T-helper 2 cell treated with Interferon-gamma antibody and Interleukin-4, amounts not matched to agents 5 μg/mL and 100 μg/mL, for 36 hours (primary cell): ENCODE measurements around the gene KAZN.

Experiments
- DNase-seq: peaks from one replicate; pipeline ENCODE4 v3.0.0; 2021; ENCODE audit warnings: low spot score
- H3K27ac Mint-ChIP-seq: one replicate; pipeline ENCODE4 v1.8.0; 2021; ENCODE audit warnings: mild to moderate bottlenecking, mixed read lengths
- H3K27me3 Mint-ChIP-seq: one replicate; pipeline ENCODE4 v1.8.0; 2021; ENCODE audit warnings: low read depth, mixed read lengths
- H3K36me3 Mint-ChIP-seq: one replicate; pipeline ENCODE4 v1.8.0; 2021; ENCODE audit warnings: low read depth, mixed read lengths
- H3K4me1 Mint-ChIP-seq: one replicate; pipeline ENCODE4 v1.8.0; 2021; ENCODE audit warnings: low read depth, mixed read lengths
- H3K4me3 Mint-ChIP-seq: one replicate; pipeline ENCODE4 v1.8.0; 2022; ENCODE audit warnings: mild to moderate bottlenecking, moderate library complexity, mixed read lengths
- H3K9me3 Mint-ChIP-seq: one replicate; pipeline ENCODE4 v1.8.0; 2021; ENCODE audit warnings: mixed read lengths

Gene KAZN

DNA sequence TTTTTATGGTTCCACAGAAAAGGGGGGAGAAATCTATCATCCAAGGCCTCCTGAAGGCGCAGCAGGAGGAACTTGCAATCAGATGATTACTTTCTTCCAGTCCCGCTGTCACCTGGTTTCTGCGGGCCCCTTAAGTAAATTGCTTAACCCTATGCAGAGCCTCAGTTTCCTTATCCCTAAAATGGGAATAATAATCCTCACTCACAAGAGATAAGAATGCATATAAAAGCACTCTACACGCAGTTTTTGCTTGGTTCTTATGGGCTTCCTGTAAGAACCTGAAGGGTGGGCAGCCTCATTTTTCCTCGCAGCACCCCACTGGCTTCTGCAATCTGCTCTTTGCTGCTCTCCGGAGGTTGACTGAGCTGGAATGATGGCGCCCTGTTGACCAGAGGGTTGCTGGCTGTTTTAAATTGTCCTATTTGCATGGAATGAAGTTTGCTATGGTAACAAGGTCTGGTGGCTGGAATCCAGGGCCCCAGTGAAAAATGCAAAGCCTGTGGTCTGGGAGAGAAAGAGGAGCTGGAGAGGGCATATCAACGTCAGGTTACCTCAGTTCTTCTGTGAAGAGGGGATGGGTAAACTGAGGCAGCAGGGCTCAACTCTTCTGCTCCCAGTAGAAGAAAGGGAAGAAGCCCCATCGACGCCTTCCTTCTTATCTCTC, 1.0 kb upstream of the KAZN start:
- Mint-ChIP-seq H3K36me3 (no peaks in the 10 kb centered on the region), H3K27ac (no peak overlapping the region), H3K4me3 (no peak overlapping the region), H3K27me3 (peaks cover 48% of the 10 kb centered on the region), H3K4me1 (no peaks in the 10 kb centered on the region), H3K9me3 (no peaks in the 10 kb centered on the region)
- DNase-seq: no peak

DNA sequence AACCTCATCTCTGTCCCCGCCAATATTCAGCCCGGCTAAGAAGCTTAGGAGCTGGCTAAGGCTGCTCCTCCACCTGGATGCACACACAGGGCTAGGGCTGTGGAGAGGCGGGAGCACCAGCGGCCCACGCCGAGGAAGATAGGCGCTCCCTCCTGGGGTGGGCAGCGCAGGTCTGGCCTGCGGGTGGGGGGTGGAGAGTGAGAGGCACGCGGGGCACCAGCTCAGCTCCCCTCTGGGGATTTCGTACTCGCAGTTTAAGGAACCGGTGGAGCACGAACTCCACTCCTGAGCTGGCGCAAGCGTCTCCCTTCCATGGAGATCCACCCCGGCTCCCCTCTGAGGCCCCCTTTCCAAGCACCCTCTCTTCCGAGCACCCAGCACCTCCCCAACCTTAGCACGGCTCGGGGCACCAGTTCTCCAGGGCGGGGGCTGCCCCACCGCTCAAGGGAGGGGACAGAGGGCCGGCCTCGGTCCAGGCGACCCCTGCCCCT, 433 bp upstream of the KAZN start:
- Mint-ChIP-seq H3K4me1 (no peaks in the 10 kb centered on the region), H3K4me3 (no peak overlapping the region), H3K27me3 (peaks cover 48% of the 10 kb centered on the region), H3K27ac (no peak overlapping the region), H3K9me3 (no peaks in the 10 kb centered on the region), H3K36me3 (no peaks in the 10 kb centered on the region)
- no peak for DNase-seq

DNA sequence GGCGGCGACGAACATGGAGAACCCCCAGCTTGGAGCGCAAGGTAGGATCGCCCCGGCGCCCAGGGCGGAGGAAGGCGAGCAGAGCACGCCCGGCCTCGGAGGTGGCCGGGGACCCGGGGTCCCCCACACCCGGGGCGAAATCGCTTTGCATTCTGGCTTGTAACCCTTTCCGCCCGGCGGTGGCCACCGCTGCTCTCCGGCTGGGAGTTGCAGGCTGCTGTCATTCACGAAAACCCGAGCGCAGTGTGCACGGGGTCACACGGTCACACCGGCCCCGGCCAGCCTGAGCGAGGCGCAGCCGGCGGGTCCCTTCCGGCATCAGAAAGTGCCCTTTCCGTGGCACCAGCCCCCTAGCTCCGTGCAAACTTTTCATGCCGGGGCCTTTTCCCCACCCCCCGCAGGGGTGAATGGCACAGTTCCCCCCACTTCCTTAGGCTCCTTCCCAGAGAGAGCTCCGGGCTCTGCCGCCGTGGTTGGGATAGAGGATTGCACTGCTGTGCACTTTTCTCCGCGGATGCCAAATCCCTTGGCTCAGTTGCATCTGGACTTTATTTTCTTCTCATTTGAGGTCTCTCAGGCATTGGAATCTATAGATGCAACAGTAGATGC, 802 bp downstream of the KAZN start:
- Mint-ChIP-seq H3K9me3 (no peaks in the 10 kb centered on the region), H3K27me3 (peaks cover 48% of the 10 kb centered on the region), H3K27ac (no peak overlapping the region), H3K36me3 (no peaks in the 10 kb centered on the region), H3K4me1 (no peaks in the 10 kb centered on the region), H3K4me3 (no peak overlapping the region)
- no peak for DNase-seq

DNA sequence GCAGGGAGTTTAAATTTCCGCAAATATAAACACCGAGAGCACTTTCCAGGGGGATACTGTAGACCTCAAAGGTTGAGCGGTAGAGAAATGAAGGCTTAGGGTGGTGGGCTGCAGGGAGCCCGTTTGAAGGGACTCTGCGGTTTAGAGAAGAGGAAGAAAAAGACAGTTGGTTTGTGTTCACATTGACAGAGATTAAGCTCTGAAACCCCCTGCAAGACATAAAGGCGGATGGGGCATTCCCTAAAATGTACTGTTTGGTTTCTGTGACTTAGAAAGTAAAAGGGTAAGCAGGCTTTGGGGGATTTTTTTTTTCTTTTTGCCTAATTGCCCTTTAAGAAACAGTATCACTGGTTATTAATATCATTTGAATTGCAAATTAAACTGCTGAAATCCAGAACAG, 1.3 kb downstream of the KAZN start:
- no peak overlapping the region for H3K4me3 Mint-ChIP-seq
- peaks cover 48% of the 10 kb centered on the region for H3K27me3 Mint-ChIP-seq
- H3K4me1 Mint-ChIP-seq: no peaks in the 10 kb centered on the region
- no peaks in the 10 kb centered on the region for H3K36me3 Mint-ChIP-seq
- H3K27ac Mint-ChIP-seq: no peak overlapping the region
- no peak for DNase-seq
- H3K9me3 Mint-ChIP-seq: no peaks in the 10 kb centered on the region

DNA sequence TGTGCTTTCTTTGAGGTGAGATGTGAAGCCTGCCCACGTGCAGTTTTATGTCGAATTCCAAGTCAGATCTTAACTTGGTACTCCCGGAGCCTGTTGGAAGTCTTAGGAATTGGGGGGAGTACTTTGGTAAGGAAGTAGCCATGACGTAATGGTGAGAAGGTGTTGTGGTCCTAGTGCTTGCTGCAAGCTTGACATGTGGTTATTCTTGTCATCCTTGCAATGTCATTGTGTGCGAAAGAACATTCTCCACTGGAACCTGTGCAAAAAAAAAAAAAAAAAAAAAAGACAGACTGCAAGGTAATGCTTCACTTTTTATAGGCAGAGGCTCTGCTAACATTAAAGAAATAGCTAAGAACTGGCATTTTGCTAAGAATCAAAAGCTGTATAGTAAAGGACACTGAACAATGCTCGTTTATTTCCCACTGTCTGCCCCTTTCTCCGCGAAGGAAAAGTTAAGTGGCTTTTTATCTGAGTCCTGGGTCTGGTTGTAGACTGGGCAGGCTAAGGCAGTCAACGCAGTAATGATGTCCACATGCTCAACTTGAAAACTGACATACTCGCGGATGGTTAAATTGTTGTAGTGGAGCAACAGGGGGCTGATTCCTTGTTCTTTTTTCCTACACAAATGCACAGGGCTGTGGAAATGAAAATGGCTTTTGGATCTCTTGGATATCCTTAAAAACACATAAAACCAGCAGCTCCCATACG, 2.1 kb downstream of the KAZN start:
- H3K27ac Mint-ChIP-seq: no peak overlapping the region
- no peak for DNase-seq
- no peaks in the 10 kb centered on the region for H3K36me3 Mint-ChIP-seq
- peaks cover 48% of the 10 kb centered on the region for H3K27me3 Mint-ChIP-seq
- H3K4me1 Mint-ChIP-seq: no peaks in the 10 kb centered on the region
- H3K4me3 Mint-ChIP-seq: no peak overlapping the region
- H3K9me3 Mint-ChIP-seq: no peaks in the 10 kb centered on the region

DNA sequence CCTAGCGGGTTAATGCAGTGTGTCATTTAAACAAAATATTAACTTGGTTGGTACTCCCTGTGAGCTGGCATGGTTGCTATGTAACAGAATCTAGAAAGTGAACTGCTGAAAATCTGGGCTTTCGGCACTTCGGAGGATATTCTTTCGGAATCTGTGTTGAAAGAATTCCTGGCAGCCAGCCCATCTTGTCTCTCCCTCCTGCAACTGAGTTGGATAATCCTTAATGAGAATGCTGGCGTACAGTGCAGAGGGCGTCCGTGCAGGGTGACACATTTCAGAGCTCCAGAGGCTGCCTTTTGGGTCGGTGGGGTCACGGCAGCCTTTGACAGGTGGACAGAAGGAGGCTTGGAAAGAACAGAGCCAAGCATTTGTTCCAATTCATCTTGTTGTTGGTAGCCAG, 3.7 kb downstream of the KAZN start:
- no peaks in the 10 kb centered on the region for H3K9me3 Mint-ChIP-seq
- no peak overlapping the region for H3K4me3 Mint-ChIP-seq
- no peaks in the 10 kb centered on the region for H3K4me1 Mint-ChIP-seq
- no peaks in the 10 kb centered on the region for H3K36me3 Mint-ChIP-seq
- H3K27me3 Mint-ChIP-seq: peaks cover 38% of the 10 kb centered on the region
- no peak overlapping the region for H3K27ac Mint-ChIP-seq
- no peak for DNase-seq

DNA sequence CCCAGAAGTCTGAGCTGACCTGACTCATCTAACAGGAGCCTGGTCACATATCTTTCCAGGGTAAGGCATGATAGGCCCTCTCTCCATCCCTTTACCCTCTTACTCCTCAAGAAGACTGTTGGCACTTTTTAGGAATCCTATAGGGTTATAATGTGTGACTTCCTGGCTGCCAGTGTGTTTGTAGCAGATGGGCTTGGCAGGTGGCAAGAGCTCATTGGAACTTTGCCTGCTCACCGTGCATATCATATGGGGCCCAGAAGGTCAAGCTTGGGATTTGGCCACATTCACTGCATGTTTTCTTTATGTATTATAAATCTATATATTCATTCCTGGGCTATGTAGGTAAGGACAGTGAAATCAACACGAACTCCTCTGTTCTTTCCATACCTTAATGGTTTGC, 5.2 kb downstream of the KAZN start:
- H3K9me3 Mint-ChIP-seq: no peaks in the 10 kb centered on the region
- H3K27me3 Mint-ChIP-seq: peaks cover 29% of the 10 kb centered on the region
- H3K4me1 Mint-ChIP-seq: no peaks in the 10 kb centered on the region
- H3K4me3 Mint-ChIP-seq: no peak overlapping the region
- H3K27ac Mint-ChIP-seq: no peak overlapping the region
- H3K36me3 Mint-ChIP-seq: no peaks in the 10 kb centered on the region
- no peak for DNase-seq

DNA sequence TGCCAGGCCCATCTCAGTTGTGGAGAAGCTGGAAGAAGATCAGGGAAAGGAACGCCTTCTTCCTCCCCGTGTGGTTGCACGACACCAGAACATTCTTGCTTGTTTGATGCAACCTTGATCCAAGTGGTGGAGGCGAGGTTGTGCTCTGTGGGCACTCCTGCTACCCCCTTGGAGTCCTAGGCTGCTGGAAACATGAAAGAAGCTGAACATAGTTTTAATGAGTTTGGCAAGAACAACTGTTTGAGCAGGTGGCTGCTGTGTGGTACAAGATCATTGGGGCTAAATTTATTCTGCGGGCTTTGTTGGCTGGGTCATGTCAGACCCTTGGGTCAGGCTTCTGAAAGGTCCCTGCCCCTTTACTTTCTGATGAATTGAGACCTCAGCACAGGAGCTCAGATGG, 5.9 kb downstream of the KAZN start:
- no peaks in the 10 kb centered on the region for H3K36me3 Mint-ChIP-seq
- H3K9me3 Mint-ChIP-seq: no peaks in the 10 kb centered on the region
- H3K4me3 Mint-ChIP-seq: no peak overlapping the region
- H3K27me3 Mint-ChIP-seq: peaks cover 26% of the 10 kb centered on the region
- no peaks in the 10 kb centered on the region for H3K4me1 Mint-ChIP-seq
- H3K27ac Mint-ChIP-seq: no peak overlapping the region
- no peak for DNase-seq

DNA sequence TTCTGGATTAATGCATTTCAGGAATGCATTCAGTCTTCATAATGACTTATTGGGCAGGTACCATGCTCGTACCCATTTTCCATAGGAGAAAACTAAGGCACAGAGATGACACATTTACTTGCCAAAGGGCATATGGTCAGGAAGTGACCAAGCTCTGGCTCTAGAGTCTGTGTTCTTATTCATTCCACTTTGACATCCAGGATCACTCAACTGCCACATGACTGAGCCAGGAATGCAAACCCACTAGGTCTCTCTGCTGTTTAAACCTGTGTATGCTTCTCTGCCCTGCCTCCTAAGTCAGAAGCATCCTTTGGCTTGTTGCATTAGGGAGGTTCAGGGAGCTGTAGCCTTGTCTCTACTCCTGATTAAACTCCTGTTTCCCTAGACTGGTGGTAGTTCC, 7.5 kb downstream of the KAZN start:
- no peak overlapping the region for H3K4me3 Mint-ChIP-seq
- H3K27ac Mint-ChIP-seq: no peak overlapping the region
- no peaks in the 10 kb centered on the region for H3K9me3 Mint-ChIP-seq
- no peak for DNase-seq
- H3K36me3 Mint-ChIP-seq: no peaks in the 10 kb centered on the region
- peaks cover 12% of the 10 kb centered on the region for H3K27me3 Mint-ChIP-seq
- H3K4me1 Mint-ChIP-seq: no peaks in the 10 kb centered on the region

DNA sequence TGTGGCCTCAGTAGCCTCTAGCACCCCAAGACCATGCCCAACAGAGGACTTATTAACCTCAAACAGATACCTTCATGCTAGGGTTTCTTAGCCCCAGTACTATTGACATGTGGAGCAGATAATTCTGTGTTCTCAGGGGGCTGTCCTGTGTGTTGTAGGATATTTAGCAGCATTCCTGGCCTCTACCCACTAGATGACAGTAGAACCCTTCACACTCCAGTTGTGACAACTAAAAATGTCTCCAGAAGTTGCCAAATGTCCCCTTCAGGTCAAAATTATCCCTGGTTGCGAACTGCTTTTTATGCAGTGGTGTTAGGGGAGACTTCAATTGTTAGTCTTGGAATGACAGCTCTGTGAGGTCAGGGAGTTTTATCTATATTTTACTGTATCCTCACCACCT, 8.1 kb downstream of the KAZN start:
- H3K27ac Mint-ChIP-seq: no peak overlapping the region
- no peaks in the 10 kb centered on the region for H3K4me1 Mint-ChIP-seq
- no peak overlapping the region for H3K4me3 Mint-ChIP-seq
- DNase-seq: no peak
- H3K36me3 Mint-ChIP-seq: no peaks in the 10 kb centered on the region
- no peaks in the 10 kb centered on the region for H3K9me3 Mint-ChIP-seq
- H3K27me3 Mint-ChIP-seq: peaks cover 5% of the 10 kb centered on the region

DNA sequence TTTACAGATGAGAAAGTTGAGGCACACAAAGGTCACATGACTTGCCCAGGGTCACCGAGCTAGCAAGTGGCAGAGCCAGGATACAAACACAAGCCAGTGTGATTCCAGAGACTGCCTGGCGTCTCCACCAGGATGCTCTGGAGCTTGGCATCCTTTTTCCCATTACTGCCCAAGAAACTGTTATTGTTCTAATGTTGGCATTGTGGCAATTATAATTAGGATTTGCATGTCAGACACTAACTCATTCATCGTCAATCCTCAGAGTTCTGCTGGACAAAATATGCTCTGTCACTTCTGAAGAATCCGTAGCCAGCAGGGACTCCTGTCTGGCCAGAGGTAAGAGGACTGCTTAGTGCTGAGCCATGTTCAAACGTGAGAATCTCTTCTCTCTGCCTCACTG, 8.8 kb downstream of the KAZN start:
- no peak overlapping the region for H3K27ac Mint-ChIP-seq
- H3K36me3 Mint-ChIP-seq: no peaks in the 10 kb centered on the region
- no peak for DNase-seq
- no peaks in the 10 kb centered on the region for H3K9me3 Mint-ChIP-seq
- H3K4me3 Mint-ChIP-seq: no peak overlapping the region
- no peaks in the 10 kb centered on the region for H3K4me1 Mint-ChIP-seq
- H3K27me3 Mint-ChIP-seq: no peaks in the 10 kb centered on the region

DNA sequence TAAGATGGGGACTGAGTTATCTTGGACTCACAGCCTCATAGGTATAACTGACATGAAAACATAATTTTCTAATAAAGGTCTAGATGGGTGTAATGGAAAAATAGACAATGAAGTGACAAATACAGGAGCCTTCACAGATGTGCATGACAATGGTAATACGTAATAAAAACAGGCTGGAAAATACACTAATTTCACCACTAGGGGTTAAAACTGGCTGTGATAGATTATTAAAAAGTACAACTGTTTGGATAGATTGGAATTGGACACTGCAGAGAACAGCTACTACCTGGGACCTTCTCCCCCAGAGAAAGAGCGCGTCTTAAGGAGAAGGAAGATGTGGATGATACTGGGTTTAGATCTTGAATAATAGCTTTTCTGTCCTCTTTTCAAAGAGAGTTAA, 9.8 kb downstream of the KAZN start:
- Mint-ChIP-seq H3K27me3 (no peaks in the 10 kb centered on the region), H3K4me3 (no peak overlapping the region), H3K36me3 (no peaks in the 10 kb centered on the region), H3K9me3 (no peaks in the 10 kb centered on the region), H3K4me1 (no peaks in the 10 kb centered on the region), H3K27ac (no peak overlapping the region)
- no peak for DNase-seq

DNA sequence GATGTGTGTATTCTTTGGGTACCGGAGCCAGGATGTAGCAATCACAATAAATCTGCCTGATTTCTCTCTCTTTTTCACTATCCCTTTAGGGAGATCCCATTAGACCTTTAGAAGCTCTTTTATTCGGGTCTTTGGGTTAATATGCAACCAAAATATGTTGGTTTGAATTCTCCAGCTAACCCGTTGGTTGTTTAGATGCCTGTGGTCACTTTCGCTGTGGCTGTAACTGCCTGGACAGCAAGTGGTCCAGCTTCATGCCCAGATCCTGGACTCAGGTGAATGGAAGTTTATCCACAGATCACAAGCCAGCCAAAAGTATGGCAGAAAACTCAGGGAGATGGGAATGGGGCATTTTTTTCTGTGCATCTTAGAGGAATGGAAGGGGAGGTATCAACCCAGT, 12.3 kb downstream of the KAZN start:
- no peaks in the 10 kb centered on the region for H3K27me3 Mint-ChIP-seq
- no peaks in the 10 kb centered on the region for H3K36me3 Mint-ChIP-seq
- no peaks in the 10 kb centered on the region for H3K4me1 Mint-ChIP-seq

DNA sequence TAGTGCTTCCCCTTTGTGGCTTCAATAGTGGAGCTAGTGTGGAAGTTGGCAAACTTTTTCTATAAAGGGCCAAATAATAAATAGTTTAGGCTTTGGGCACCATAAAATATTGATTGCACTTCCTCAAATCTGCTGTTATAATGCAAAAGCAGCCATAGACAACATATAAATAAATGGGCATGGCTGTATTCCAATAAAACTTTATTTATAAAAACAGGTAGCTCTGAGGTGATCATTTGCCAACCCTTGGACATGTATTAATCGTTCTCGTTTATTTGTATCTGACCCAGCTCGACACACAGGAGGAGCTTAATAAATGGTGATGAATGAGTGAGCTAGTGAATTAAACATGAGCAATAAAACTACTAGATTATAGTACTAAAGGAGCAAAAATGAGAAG, 13.3 kb downstream of the KAZN start:
- no peaks in the 10 kb centered on the region for H3K36me3 Mint-ChIP-seq
- no peaks in the 10 kb centered on the region for H3K9me3 Mint-ChIP-seq
- H3K4me3 Mint-ChIP-seq: no peak overlapping the region
- DNase-seq: no peak
- H3K27me3 Mint-ChIP-seq: no peaks in the 10 kb centered on the region
- H3K27ac Mint-ChIP-seq: no peak overlapping the region
- no peaks in the 10 kb centered on the region for H3K4me1 Mint-ChIP-seq

More for the DNA sequence above, 12.3 kb downstream of the KAZN start:
- Mint-ChIP-seq H3K27ac (no peak overlapping the region), H3K9me3 (no peaks in the 10 kb centered on the region), H3K4me3 (no peak overlapping the region)
- no peak for DNase-seq
